ENCODE data around the gene MTCL3.

MTCL3 gene

GRCh38 chr6:127515234-127515793 is 3.8 kb downstream of the MTCL3 start:
- peak; percentile 40 for DNase-seq (ENCODE audit: low spot score)

- no peak for DNase-seq (ENCODE audit: low spot score)
Observed at GRCh38 chr6:127514773-127515227, 4.3 kb downstream of the MTCL3 start.

- no peak for DNase-seq (ENCODE audit: low spot score)
Observed at GRCh38 chr6:127514179-127514772, 4.9 kb downstream of the MTCL3 start.

DNA sequence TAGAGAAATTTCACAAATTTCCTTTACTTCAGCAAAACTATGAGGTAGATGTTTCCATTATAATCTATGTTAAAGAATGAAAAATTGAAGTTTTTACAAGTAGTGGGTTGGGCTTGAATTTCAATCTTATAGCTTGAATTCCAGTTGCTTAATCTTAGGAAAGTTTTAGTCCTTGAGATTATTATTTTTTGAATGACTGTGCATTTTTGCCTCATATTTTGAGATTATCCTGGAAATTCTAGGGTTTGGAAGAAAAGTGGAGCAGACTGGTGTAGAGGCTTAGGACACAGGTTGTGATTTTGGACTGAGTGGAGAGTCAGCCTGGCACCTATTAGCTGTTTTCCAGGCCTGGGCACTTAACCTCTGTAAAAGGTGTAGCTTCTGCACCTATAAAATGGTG is 5.7 kb downstream of the MTCL3 start:
- no peak for DNase-seq (ENCODE audit: low spot score)

DNA sequence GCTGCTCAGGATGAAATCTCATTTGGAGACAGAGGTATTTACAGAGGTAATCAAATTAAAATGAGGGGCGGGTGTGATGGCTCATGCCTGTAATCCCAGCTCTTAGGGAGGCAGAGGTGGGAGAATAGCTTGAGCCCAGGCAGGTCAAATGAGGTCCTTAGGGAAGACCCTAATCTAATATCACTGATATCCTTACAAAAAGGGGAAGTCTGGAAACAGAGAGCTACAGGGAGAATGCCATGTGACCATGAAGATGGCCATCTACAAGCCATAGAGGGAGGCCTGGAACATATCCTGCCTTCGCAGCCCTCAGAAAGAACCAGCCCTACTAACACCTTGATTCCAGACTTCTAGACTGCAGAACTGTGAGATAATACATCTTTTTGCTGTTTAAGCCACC is 8.3 kb downstream of the MTCL3 start:
- DNase-seq (ENCODE audit: low spot score): no peak

DNA sequence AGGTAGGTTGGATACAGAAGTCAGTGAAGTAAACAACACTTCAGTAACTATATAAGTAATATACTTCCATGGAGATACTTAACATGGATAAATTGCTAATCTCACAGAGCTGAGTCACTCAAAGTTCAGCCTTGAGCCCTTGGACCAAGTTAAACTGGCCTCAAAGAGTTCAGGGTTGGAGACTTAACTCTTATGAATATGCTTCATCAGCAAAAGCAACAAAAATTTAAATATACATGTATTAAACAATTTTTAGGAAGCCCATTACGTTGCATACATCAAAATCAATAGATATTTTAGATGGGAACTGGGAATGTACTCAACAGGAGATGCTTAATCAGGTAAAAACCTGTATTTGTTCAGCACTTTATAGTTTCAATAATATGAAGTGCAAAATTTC is 12.2 kb downstream of the MTCL3 start:
- DNase-seq (ENCODE audit: low spot score): no peak

GRCh38 chr6:127503022-127503421 is 16.1 kb downstream of the MTCL3 start:
- DNase-seq (ENCODE audit: low spot score): no peak

DNA sequence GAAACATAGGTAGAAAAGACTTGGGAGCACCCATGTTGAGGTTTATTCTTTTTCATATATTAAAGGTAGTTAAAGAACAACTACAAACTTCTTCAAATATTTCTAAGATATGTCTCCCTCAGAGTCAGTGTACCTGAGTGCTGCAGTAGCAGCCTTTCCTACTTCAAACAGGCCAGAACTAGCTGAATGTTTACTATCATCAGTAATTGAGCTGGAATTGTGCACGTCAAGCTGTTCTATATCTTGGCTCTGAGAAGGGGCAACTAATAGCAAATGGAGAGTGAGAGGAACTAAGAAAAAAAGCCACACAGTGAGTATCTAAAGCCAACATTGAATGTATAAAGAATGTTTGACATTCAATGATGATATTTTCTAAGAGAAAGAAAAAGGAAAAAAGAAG is 21.7 kb downstream of the MTCL3 start:
- no peak for DNase-seq (ENCODE audit: low spot score)

- no peak for DNase-seq (ENCODE audit: low spot score)
Observed at GRCh38 chr6:127496471-127496870, 22.7 kb downstream of the MTCL3 start.

- DNase-seq (ENCODE audit: low spot score): no peak
Observed at GRCh38 chr6:127494240-127494767, 24.8 kb downstream of the MTCL3 start.

- no peak for DNase-seq (ENCODE audit: low spot score)
Observed at GRCh38 chr6:127489248-127489647, 29.9 kb downstream of the MTCL3 start.

DNA sequence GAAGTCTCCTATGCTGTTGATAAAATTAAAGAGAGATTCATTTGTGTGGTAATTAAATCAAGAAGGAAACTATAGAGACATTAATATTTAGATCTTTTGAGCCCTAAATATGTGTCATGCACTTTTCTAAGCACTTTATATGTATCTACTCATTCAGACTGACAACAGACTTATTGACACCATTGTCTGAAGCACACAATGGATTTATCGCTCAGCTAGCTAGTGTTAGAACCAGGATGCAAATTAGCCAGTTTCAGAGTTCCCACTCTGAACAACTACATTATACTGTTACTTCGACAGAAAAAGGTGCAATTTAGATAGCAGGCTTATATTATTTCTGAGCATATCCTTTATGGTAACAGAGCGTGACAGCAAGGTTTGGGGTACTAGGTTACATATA is 32.2 kb downstream of the MTCL3 start:
- no peak for DNase-seq (ENCODE audit: low spot score)

- DNase-seq (ENCODE audit: low spot score): no peak
Observed at GRCh38 chr6:127484212-127484863, 34.8 kb downstream of the MTCL3 start.

- DNase-seq (ENCODE audit: low spot score): no peak
Observed at GRCh38 chr6:127483399-127484055, 35.6 kb downstream of the MTCL3 start.

GRCh38 chr6:127482325-127482724 is 36.8 kb downstream of the MTCL3 start:
- DNase-seq (ENCODE audit: low spot score): no peak

- DNase-seq (ENCODE audit: low spot score): no peak
Observed at GRCh38 chr6:127481628-127482027, 37.5 kb downstream of the MTCL3 start.

- DNase-seq (ENCODE audit: low spot score): no peak
Observed at GRCh38 chr6:127481111-127481510, 38.0 kb downstream of the MTCL3 start.

DNA sequence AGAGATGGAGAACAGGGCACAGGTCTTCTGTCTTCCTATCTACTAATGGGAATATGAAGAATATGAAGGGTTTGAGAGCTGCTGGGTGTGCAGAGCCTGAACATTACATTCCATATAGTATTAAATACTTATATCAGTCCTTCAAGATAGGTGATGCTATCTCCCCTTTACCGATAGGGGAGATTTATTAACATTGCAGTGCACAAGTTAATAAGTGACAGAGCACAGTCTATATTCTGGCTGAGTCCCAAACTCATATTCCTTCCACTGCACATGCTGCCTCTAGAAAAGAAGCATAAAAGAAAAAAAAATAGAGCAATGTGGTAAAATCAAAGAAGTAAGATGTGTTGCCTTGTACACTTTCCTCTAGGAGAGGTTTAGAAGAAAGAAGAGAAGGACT is 41.5 kb downstream of the MTCL3 start:
- DNase-seq (ENCODE audit: low spot score): peak; percentile 56

- no peak for DNase-seq (ENCODE audit: low spot score)
Observed at GRCh38 chr6:127475823-127476176, 43.3 kb downstream of the MTCL3 start.

- no peak for DNase-seq (ENCODE audit: low spot score)
Observed at GRCh38 chr6:127475135-127475822, 43.9 kb downstream of the MTCL3 start.

GRCh38 chr6:127471379-127472255 is 47.5 kb downstream of the MTCL3 start:
- no peak for DNase-seq (ENCODE audit: low spot score)
